ENCODE data around the gene MRPL53. TPM values are rescaled to one million over a fixed set of nuclear protein-coding genes. Genes with fewer than 3 reads are reported as not detected.
A peak's percentile ranks its signal among the peaks of the same experiment; 100 is the strongest.

Gene MRPL53
- total and polyA plus RNA-seq, 2 of the 13 experiments (the other 11 are each of a cell fraction or from before 2014, with no cell fraction given) = 34.3 to 51.9 TPM

DNA sequence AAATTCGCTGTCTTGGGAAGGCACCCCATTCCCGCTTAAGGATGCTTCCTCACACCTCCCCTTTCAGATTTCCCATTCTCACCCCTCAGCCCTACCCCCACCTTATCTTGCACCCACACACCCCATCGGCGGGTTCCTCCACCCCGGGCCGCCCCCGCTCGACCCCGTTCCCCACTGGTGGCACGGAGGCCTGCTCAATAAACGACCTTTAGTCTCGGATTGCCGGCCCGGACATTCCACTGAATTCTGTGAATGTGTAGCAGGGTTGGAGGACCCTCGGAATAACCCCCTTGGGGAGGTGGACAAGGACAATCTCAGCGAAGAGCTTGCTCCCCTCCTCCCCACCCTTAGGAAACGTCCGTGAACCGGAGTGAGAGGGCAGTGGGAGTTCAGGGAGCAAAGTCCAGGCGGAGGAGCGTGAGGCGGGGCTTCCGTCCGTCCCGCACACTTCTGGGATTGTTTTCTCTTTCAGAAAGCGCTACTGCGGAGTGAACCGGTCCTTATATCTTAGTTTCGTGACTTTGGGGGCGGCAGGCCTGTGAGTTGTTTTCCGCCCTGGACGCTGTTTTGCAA is 29.8 kb upstream of the MRPL53 start (continued):
- TF ChIP-seq, protein P1, sequence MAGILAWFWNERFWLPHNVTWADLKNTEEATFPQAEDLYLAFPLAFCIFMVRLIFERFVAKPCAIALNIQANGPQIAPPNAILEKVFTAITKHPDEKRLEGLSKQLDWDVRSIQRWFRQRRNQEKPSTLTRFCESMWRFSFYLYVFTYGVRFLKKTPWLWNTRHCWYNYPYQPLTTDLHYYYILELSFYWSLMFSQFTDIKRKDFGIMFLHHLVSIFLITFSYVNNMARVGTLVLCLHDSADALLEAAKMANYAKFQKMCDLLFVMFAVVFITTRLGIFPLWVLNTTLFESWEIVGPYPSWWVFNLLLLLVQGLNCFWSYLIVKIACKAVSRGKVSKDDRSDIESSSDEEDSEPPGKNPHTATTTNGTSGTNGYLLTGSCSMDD (CRISPR knock-in tag; IDR thresholded peaks at IDR 0.05) = no peak
- TF ChIP-seq SETDB1 (CRISPR knock-in tag; IDR thresholded peaks at IDR 0.05; ENCODE audit: borderline replicate concordance) (no peak), ZMYM3 (CRISPR knock-in tag; IDR thresholded peaks at IDR 0.05) (no peak; the same call in 1 of the 2 replicates), ZNF672 (CRISPR knock-in tag; IDR thresholded peaks at IDR 0.05) (no peak), ZNF260 (CRISPR knock-in tag; IDR thresholded peaks at IDR 0.05; ENCODE audit: borderline replicate concordance, low read depth) (no peak), ZNF569 (CRISPR knock-in tag; IDR thresholded peaks at IDR 0.05; ENCODE audit: borderline replicate concordance) (peak; percentile 94; the same call in 1 of the 2 replicates), ZNF547 (CRISPR knock-in tag; IDR thresholded peaks at IDR 0.05) (no peak; the same call in 1 of the 2 replicates), ZNF20 (CRISPR knock-in tag; IDR thresholded peaks at IDR 0.05) (no peak), HNRNPLL (IDR thresholded peaks at IDR 0.05; ENCODE audit: low read depth, low read length, poor library complexity, severe bottlenecking) (peak; percentile 82), NR2C2 (CRISPR knock-in tag; IDR thresholded peaks at IDR 0.05; ENCODE audit: borderline replicate concordance) (peak; percentile 94), ZSCAN31 (CRISPR knock-in tag; IDR thresholded peaks at IDR 0.05; ENCODE audit: low read depth) (no peak), TBX3 (IDR thresholded peaks at IDR 0.05; ENCODE audit: borderline replicate concordance) (peak; percentile 39; the same call in 1 of the 2 replicates), HNRNPH1 (optimal IDR thresholded peaks at IDR 0.05; ENCODE audit: low read depth, low read length) (no peak), NONO (IDR thresholded peaks at IDR 0.05) (no peak), NONO (CRISPR knock-in tag; conservative IDR thresholded peaks at IDR 0.05) (peak; percentile 89), NBN (conservative IDR thresholded peaks at IDR 0.05) (no peak), HNF4G (IDR thresholded peaks at IDR 0.05; ENCODE audit: borderline replicate concordance, low read depth, low read length) (peak; percentile 98), HNF4G (CRISPR knock-in tag; IDR thresholded peaks at IDR 0.05; ENCODE audit: borderline replicate concordance, low read depth) (peak; percentile 99), HOXA9 (CRISPR knock-in tag; IDR thresholded peaks at IDR 0.05; ENCODE audit: borderline replicate concordance) (peak; percentile 76; the same call in 1 of the 2 replicates)
- TF ChIP-seq, protein P2, sequence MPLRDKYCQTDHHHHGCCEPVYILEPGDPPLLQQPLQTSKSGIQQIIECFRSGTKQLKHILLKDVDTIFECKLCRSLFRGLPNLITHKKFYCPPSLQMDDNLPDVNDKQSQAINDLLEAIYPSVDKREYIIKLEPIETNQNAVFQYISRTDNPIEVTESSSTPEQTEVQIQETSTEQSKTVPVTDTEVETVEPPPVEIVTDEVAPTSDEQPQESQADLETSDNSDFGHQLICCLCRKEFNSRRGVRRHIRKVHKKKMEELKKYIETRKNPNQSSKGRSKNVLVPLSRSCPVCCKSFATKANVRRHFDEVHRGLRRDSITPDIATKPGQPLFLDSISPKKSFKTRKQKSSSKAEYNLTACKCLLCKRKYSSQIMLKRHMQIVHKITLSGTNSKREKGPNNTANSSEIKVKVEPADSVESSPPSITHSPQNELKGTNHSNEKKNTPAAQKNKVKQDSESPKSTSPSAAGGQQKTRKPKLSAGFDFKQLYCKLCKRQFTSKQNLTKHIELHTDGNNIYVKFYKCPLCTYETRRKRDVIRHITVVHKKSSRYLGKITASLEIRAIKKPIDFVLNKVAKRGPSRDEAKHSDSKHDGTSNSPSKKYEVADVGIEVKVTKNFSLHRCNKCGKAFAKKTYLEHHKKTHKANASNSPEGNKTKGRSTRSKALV (CRISPR knock-in tag; IDR thresholded peaks at IDR 0.05) = no peak
- TF ChIP-seq, protein P3, sequence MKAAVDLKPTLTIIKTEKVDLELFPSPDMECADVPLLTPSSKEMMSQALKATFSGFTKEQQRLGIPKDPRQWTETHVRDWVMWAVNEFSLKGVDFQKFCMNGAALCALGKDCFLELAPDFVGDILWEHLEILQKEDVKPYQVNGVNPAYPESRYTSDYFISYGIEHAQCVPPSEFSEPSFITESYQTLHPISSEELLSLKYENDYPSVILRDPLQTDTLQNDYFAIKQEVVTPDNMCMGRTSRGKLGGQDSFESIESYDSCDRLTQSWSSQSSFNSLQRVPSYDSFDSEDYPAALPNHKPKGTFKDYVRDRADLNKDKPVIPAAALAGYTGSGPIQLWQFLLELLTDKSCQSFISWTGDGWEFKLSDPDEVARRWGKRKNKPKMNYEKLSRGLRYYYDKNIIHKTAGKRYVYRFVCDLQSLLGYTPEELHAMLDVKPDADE (CRISPR knock-in tag; IDR thresholded peaks at IDR 0.05) = no peak; the same call in 1 of the 2 replicates
- TF ChIP-seq, protein P4, sequence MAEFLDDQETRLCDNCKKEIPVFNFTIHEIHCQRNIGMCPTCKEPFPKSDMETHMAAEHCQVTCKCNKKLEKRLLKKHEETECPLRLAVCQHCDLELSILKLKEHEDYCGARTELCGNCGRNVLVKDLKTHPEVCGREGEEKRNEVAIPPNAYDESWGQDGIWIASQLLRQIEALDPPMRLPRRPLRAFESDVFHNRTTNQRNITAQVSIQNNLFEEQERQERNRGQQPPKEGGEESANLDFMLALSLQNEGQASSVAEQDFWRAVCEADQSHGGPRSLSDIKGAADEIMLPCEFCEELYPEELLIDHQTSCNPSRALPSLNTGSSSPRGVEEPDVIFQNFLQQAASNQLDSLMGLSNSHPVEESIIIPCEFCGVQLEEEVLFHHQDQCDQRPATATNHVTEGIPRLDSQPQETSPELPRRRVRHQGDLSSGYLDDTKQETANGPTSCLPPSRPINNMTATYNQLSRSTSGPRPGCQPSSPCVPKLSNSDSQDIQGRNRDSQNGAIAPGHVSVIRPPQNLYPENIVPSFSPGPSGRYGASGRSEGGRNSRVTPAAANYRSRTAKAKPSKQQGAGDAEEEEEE (CRISPR knock-in tag; IDR thresholded peaks at IDR 0.05; ENCODE audit: borderline replicate concordance) = peak; percentile 13; the same call in 1 of the 2 replicates
- TF ChIP-seq, protein P5, sequence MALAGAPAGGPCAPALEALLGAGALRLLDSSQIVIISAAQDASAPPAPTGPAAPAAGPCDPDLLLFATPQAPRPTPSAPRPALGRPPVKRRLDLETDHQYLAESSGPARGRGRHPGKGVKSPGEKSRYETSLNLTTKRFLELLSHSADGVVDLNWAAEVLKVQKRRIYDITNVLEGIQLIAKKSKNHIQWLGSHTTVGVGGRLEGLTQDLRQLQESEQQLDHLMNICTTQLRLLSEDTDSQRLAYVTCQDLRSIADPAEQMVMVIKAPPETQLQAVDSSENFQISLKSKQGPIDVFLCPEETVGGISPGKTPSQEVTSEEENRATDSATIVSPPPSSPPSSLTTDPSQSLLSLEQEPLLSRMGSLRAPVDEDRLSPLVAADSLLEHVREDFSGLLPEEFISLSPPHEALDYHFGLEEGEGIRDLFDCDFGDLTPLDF (CRISPR knock-in tag; IDR thresholded peaks at IDR 0.05) = peak; percentile 11; the same call in 1 of the 2 replicates

Measured in HepG2 (cell line).